Breast epithelium (tissue), 3 donors: Measurements from ENCODE around the gene ULK4.

Experiments
- POLR2A ChIP-seq: fragments of 450-650 bp; IDR thresholded peaks from one replicate; pipeline ENCODE4 v1.6.1; 2016; ENCODE audit warnings: antibody characterized with exemption, mild to moderate bottlenecking, moderate library complexity
- POLR2AphosphoS5 ChIP-seq, 3 donors: sonication (generic); formaldehyde crosslinking; IDR thresholded peaks; one replicate each; pipeline ENCODE4 v1.6.1; 2017; ENCODE audit warnings: antibody characterized with exemption in 3 of 3
- TF ChIP-seq, protein P1 (sequence below), 3 donors: fragments of 450-650 bp; IDR thresholded peaks; one replicate each; pipeline ENCODE4 v1.5.1; 2016 to 2017; ENCODE audit warnings: antibody characterized with exemption in 3 of 3, mild to moderate bottlenecking in 3 of 3, moderate library complexity in 3 of 3

- TF ChIP-seq, protein P1, sequence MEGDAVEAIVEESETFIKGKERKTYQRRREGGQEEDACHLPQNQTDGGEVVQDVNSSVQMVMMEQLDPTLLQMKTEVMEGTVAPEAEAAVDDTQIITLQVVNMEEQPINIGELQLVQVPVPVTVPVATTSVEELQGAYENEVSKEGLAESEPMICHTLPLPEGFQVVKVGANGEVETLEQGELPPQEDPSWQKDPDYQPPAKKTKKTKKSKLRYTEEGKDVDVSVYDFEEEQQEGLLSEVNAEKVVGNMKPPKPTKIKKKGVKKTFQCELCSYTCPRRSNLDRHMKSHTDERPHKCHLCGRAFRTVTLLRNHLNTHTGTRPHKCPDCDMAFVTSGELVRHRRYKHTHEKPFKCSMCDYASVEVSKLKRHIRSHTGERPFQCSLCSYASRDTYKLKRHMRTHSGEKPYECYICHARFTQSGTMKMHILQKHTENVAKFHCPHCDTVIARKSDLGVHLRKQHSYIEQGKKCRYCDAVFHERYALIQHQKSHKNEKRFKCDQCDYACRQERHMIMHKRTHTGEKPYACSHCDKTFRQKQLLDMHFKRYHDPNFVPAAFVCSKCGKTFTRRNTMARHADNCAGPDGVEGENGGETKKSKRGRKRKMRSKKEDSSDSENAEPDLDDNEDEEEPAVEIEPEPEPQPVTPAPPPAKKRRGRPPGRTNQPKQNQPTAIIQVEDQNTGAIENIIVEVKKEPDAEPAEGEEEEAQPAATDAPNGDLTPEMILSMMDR (IDR thresholded peaks at IDR 0.05) = no peak
- TF ChIP-seq POLR2AphosphoS5 (IDR thresholded peaks at IDR 0.05) (no peak), POLR2A (no peak)
Observed at GRCh38 chr3:42001777-42002176, 39.9 kb upstream of the ULK4 start.
